Fibroblast of skin of left quadriceps (primary cell): ENCODE measurements around the gene BCL2L13.
"Not testable (repeated sequence)": the region's sequence is repeated elsewhere in the genome, so short reads cannot be mapped to it uniquely, and the experiment has no call there.

ENCODE experiments used
- DNase-seq, 2 experiments: peaks; one replicate each; pipeline ENCODE4 v3.0.0-alpha.2; 2013; ENCODE audit warnings: low read depth in 2 of 2

BCL2L13 gene

DNA sequence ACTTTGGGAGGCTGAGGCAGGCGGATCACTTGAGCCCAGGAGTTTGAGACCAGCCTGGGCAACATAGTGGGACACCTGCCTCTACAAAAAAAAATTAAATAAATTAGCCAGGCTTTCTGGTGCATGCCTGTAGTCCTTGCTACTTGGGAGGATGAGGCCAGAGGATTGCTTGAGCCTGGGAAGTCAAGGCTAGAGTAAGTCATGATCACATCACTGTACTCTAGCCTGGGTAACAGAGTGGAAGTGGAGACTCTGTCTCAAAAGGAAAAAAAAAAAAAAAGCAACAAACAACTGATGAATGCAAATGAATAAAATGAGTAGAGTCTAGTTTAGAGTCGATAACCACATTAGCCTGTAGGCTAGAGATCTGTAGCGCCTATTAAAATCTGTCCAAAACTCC is 3.9 kb upstream of the BCL2L13 start:
- no peak for DNase-seq

DNA sequence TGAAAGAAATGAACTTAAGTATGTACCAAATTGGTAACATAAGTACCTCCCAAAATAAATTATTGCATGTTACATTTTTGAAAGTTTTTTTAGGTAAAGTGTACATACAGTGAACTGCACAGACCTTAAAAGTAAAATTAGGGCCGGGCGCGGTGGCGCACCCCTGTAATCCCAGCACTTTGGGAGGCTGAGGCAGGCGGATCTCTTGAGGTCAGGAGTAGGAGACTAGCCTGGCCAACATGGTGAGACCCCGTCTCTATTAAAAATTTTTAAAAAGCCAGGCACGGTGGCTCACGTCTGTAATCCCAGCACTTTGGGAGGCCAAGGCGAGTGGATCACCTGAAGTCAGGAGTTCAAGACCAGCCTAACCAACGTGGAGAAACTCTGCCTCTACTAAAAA is 1.7 kb upstream of the BCL2L13 start:
- DNase-seq, result not testable (repeated sequence)

DNA sequence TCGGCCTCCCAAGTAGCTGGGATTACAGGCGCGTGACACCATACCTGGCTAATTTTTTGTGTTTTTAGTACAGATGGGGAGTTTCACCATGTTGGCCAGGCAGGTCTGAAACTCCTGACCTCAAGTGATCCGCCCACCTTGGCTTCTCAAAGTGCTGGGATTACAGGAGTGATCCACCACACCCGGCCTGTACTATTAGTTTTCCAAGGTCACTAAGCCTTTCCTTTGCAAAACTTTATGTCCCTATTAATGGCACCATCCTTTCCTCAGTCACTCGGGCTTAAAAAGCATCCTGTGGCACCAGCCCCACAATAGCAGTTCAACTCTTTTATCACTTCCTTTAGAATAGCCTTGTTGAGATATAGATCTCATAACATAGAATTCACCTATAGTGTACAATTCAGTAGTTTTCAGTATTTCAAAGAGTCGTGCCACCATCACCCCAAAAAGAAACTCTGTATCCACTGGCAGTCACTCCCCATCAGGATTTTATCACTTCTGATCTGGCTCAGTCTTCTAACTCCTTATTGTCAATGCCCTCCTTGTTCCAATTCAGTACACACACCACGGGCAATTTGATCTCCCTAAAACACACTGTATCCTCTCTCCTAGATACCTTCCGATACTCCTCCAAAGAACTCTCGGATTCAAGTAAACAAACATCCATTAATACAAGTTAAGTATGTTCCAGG is 921 bp upstream of the BCL2L13 start:
- DNase-seq, result no peak

DNA sequence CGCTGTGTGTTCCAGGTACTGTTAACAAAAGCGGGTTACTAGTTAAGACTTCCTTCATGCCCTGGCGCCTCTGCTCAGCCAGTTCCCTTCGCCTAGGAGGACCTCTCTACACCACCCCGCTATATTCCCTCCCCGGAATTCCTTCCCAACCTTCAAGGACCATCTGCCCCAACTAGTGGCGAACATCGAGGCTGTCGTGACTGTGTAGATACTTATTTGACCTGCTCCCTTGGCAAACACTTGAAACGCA is 450 bp upstream of the BCL2L13 start:
- no peak for DNase-seq

DNA sequence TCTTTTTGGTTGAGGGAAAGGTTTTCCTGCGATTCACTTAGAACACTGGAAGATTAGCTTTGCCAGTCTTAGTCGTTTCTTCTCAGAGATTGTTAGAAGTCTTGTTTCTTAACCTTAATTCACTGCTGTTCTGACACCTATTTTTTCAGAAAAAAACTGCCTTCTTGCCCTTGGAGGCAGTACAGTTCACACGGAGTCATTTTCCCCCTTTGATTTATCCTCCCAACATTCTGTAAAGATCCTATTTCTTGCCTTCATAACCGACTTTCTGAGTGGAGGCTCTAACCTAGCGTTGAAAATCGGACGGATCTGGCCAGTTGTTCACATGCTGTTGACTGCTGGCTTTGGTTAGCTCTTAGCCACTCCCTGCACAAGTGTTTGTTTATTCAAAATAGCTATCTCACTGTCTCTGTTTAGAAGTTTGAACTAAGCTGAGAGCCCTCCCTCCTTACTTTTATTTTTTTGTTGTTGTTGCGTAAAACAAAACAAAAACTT is 737 bp downstream of the BCL2L13 start:
- DNase-seq, result no peak

DNA sequence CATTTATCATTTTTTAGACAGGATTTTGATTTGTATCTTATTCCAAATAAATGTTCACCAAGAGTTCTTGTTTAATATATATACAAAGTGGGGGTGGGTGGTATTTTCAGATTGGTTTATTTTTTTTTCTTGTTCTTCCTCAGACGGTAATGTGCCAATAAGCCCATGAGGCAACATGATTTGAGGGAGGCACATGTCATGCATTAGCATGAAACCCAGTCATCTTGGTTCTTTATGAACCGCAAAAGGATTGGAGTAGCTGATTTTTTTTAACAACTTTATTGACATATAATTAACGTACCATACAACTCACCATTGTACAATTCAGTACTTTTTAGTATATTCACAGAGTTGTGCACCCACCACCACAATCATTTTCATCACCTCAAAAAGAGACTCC is 2.7 kb downstream of the BCL2L13 start:
- no peak for DNase-seq

DNA sequence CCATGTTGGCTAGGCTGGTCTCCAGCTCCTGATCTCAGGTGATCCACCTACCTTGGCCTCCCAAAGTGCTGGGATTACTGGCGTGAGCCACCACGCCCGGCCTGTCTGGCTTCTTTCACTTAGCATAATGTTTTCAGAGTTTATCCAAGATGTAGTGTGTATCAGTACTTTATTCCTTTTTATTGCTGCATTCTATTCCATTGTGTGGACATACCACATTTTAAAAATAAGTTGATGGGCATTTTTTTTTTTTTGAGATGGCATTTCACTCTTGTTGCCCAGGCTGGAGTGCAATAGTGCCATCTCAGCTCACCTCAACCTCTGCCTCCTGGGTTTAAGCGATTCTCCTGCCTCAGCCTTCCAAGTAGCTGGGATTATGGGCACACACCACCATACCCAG is 3.8 kb downstream of the BCL2L13 start:
- DNase-seq, result not testable (repeated sequence)

DNA sequence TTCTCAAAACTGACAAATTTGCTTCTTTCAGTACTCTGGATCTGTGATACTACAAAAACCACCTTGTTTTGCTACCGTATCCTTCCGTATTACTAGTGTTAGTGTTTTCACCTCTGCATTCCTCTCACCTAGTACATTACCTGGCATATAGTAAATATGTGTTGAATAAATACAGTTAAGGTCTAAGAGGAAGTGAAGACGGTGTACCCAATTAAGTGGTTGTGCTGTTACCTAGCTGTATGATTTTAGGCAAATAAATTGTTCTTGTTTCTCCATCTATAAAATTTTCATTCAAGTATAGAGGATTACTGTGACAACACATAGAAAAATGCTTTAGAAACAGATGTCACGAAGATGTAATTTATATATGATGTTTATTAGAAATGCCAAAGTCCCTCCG is 8.9 kb downstream of the BCL2L13 start:
- no peak for DNase-seq

DNA sequence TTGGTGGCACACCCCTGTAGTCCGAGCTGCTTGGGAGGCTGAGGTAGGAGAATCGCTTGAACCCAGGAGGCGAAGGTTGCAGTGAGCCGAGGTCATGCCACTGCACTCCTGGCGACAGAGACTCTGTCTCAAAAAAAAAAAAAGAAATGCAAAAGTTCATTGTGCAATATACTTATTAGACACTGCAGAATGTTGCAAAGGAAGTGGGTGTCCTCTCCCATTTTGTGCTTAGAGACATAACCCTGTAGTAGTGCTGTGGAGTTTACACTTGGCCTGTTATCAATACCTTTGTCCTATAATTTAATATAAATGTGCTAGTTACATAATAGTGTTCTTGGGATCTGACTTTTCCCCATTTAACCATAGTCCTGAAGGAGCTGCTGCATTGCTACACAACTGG is 9.4 kb downstream of the BCL2L13 start:
- no peak for DNase-seq

DNA sequence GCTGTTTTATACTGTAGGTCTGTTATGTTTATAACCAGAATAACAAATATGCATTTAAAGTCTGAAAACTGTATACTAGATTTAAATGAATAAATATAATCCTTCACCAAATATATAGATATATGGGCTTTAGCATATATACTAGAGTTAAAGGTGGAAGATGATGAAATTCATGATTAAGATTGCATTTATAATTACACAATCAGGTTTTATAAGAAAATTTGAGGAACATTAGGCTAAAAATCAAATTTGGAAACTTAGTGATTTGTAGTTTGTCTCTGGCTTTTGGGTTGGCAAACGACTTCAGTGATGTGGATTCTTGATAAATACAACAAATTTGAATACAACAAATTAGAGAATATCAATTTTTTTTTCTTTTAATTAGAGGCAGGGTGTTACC is 10.0 kb downstream of the BCL2L13 start:
- no peak for DNase-seq

DNA sequence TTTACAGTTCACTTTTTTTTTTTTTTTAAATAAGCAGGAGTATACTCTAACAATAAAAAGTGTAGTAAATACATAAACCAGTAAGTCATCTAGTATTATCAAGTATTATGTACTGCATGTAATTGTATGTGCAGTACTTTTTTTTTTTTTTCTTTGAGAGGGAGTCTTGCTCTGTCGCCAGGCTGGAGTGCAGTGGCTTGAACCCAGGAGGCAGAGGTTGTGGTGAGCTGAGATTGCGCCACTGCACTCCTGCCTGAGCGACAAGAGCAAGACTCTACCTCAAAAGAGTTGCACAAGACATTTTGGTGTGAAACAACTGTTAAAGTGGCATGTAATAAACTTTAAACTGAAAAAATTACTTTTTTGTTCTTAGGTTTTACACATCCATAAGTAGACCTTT is 16.7 kb downstream of the BCL2L13 start:
- DNase-seq, result no peak

DNA sequence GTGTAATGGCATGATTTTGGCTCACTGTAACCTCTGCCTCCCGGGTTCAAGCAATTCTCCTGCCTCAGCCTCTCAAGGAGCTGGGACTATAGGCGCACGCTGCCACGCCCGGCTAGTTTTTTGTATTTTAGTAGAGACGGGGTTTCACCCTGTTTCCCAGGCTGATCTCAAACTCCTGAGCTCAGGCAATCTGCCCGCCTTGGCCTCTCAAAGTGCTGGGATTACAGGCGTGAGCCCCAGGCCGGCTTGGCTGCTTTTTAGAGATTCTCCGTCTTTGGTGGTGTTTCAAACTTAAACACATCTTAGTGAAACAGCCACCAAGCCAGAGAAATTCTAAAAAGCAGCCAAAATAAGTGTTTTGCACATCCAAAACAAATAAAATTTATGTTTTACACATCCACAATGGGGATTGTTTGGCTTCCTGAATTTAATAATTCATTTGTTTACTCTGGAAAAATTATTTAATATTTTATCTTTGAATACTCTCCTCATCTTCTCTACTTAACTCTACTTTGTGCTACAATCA is 18.4 kb downstream of the BCL2L13 start:
- DNase-seq, result no peak

DNA sequence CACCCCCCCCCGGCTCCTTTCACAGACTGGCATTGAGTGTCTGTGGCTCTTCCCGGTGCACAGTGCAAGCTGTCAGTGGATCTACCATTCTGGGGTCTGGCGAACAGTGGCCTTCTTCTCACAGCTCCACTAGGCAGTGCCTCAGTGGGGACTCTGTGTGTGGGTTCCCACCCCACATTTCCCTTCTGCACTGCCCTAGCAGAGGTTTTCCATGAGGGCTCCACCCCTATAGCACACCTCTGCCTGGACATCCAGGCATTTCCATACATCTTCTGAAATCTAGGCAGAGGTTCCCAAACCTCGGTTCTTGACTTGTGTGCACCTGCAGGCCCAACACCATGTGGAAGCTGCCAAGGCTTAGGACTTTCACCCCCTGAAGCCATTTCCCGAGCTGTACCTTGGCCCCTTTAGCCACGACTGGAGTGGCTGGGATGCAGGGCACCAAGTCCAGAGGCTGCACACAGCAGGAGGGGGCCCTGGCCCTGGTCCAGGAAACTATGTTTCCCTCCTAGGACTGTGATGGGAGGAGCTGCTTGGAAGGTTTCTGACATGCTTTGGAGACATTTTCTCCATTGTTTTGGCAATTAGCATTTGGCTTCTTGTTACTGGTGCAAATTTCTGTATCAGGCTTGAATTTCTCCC is 26.0 kb downstream of the BCL2L13 start:
- no peak for DNase-seq

DNA sequence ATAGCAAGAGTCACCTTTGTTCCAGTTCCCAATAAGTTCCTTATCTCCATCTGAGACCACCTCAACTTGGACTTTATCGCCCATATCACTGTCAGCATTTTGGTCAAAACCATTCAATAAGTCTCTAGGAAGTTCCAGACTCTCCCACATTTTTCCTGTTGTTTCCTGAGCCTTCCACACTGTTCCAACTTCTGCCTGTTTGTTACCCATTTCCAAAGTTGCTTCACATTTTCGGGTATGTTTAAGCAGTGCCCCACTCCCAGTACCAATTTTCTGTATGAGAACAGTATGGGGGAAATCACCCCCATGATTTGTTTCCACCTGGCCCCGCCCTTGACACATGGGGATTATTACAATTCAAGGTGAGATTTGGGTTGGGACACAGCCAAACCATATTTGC is 26.7 kb downstream of the BCL2L13 start:
- DNase-seq, result no peak

DNA sequence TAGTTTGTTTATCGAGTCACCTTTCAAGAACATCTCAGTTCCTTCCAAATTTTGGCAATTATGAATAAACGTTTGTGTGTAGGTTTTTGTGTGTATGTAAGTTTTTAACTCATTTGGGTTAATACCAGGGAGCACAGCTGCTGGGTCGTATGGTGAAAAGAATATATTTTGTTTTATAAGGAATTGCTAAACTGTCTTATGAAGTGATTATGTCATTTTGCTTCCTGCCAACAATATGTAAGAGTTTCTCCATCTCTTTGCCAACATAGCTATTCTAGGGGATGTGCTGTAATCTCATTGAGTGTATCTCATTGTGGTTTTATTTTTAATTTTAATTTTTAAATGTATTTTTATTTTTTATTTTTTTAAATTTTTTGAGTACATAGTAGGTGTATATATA is 27.3 kb downstream of the BCL2L13 start:
- DNase-seq, result no peak

DNA sequence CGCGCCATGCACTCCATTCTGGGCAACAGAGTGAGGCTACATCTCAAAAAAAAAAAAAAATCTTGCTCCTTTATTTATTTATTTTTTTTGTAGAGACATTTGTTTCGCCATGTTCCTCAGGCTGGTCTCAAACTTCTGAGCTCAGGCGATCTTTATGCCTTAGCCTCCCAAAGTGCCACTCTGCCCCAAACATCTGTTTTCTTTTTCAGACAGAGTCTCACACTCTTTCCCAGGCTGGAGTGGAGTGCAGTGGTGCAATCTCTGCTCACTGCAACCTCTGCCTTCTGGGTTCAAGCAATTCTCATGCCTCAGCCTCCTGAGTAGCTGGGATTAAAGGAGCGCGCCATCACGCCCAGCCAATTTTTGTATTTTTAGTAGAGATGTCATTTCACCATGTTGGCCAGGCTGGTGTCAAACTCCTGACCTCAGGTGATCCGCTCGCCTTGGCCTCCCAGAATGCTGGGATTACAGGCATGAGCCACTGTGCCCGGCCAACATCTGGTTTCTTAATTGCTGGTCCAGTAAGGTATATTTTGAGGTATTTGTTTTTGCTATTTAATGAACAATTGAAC is 33.0 kb downstream of the BCL2L13 start:
- DNase-seq, result not testable (repeated sequence)

DNA sequence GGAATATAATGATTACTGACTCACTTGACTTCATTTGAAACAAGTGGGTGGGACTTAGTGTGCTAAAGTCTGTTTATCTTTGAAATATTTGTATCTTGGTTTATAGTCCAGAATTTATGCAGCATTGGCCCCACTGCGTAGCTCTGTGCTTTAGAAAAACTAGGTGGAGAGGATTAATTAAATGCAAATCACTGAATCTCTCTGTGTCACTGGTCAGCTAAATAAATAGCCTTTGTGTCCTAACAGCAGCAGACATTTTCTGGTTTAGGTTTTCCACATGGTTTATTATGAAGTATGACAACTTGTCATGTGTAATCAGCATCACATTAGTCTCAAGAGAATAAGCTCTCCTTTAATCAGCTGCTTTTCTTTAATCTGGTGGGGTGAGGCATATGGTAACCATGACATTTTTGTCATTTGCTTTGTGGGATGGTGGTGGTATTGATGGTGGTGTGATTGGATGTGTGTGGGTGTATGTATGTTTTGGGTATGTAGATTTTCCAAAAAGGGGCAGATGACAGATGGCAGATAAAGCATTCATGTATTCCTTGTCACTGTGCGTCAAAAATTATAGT is 33.9 kb downstream of the BCL2L13 start:
- no peak for DNase-seq

DNA sequence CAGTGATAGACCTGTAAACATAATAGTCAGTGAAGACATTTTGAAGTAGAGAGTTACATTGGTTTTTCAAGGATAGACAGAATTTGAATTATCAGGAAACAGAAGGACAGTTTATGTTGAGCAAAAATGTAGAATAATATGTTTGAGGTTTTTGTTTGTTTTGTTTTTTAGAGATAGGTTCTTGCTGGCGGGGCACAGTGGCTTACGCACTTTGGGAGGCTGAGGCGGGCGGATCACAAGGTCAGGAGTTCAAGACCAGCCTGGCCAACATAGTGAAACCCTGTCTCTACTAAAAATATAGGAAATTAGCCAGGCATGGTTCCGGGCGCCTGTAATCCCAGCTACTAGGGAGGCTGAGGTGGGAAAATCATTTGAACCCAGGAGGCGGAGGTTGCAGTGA is 35.6 kb downstream of the BCL2L13 start:
- no peak for DNase-seq

DNA sequence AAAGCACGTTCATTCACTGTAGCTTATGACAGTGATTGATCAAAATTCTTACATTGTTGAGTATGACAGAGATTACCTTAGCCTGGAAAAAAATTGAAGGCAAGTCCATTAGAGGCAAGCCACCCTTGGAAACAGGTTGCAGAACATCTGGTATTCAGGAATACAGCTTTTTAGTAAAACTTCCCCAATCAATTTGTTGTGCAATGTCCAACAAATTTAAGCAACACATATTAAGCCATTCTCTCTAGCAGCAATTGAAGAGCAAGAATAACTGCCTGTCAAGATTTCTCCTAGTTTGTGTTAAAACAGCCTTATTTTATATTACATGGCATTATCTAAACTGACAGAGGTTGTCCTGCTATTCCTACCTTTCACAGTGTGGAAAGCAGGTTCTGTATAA is 37.0 kb downstream of the BCL2L13 start:
- no peak for DNase-seq

DNA sequence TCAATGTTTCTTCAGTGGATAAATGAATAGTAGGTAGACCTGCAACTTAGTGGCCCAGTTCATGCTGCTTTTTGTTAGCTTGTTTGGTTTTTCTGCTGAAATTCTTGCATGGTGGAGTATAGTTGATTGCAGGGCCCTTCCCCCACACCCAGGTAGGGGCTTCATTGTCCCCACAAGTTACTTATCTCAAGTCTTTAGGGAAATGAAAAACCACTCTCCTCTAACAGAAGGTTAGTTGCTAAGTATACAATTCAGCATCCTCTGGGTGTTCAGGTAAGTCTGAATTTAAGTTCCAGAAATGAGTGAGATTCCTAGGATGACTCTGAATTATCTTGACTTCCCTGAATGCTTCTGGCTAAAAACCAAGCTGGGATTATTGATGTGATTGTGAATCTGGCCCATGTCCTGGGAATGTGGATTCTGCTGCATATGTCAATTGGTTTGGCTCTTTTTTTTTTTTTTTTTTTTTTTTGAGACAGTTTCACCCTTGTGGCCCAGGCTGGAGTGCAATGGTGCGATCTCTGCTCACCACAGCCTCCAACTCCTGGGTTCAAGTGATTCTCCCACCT is 40.3 kb downstream of the BCL2L13 start:
- DNase-seq, result no peak

DNA sequence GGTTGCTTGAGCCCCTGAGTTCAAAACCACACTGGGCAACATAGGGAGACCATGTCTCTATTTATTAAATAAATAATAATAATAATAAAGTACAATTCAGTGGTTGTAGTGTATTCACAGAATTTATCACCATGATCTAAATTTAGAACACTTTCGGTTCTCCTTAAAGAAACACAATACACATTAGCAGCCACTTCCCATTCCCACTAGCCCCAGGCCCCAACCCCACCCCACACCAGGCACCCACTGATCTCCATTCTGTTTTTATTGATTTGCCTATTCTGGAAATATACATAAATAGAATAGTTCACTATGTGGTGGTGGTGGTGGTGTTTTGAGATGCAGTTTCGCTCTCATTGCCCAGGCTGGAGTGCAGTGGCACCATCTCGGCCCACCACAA is 45.7 kb downstream of the BCL2L13 start:
- no peak for DNase-seq

DNA sequence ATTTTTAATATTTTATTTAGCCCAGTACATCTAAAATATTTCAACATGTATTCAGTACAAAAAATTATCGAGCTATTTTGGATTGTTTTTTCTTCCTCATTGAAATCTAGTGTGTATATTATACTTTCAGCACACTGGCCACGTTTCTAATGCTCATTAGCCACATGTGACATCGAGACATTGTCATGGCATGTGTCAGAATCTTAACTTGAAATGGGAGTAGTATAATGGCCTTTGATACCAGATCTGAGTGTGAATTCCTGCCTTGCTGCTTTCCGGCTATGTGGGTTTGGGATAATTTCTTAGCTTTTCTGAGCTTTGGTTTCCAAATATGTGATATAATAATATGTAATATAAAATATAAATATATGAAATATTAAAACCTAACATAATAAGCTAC is 54.3 kb downstream of the BCL2L13 start:
- no peak for DNase-seq

DNA sequence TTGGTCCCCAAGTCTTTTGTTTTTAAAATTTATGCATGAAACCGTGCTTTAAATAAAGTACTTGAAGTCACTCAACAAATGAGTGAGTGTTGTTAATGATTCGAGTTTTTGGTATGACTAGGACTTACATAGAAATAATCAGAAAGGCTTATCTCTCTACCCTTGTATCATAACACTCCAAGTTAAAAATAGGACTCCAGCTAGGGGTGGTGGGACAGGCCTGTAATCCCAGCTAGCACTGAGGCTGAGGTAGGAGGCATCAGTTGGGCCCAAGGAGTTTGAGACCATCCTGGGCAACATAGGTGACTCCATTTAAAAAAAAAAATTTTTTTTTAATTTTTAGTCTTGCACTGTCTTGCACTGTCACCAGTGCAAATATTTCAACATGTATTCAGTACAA is 55.6 kb downstream of the BCL2L13 start:
- DNase-seq, result no peak
